NOMO-1 treated with dmso at 0.1 percent for 144 hours (cell line): Measurements from ENCODE around the gene RUNX2.
"Not testable (repeated sequence)": the region's sequence is repeated elsewhere in the genome, so short reads cannot be mapped to it uniquely, and the experiment has no call there.

Experiments
- DNase-seq: peaks from one replicate; lab custom pipeline; 2025; ENCODE audit not compliant: unreplicated experiment; lab: John Stamatoyannopoulos, UW

Gene RUNX2

GRCh38 chr6:45663251-45664221 lies 335.4 kb downstream of the RUNX2 start:
- DNase-seq: no peak

GRCh38 chr6:45664707-45665106 lies 336.6 kb downstream of the RUNX2 start:
- no peak for DNase-seq

DNA sequence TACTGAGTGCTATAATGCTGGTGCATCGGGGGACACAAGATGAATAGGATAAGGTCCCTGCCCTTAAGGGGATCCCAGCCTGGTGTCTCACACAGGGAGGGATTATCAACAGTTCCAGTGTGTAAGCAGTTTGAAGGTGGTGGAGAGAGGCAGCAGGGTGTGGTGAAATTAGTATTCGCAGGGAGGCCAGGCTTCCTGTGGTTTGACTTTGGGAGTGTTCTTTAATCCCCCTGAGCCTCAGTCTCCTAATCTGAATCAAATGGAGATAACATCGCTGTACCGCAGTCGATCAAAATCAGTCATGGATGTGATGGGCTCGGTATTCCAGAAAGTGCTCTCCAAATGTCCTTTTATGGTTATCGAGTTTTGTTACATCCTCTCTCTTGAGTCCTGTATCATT lies 337.7 kb downstream of the RUNX2 start:
- no peak for DNase-seq

DNA sequence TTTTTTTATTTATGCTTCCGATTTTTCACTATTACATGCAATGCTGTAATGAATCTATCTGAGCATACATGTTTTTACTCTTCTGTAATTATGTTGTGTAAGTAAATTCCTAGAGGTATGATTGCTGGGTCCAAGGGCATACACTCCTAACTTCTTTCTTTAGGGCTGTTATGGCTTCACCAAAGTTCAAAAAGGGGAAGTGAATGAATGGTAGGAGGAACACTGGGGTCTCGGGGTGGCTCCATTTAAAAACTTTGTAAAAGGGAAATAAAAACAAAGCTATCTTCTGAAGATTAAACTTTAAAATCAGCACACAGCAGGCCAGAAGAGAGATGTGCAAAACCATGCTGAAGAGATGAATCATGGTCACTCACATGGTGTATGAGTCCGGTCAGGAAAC lies 338.7 kb downstream of the RUNX2 start:
- peak; percentile 50 for DNase-seq

GRCh38 chr6:45667300-45667699 lies 339.2 kb downstream of the RUNX2 start:
- no peak for DNase-seq

DNA sequence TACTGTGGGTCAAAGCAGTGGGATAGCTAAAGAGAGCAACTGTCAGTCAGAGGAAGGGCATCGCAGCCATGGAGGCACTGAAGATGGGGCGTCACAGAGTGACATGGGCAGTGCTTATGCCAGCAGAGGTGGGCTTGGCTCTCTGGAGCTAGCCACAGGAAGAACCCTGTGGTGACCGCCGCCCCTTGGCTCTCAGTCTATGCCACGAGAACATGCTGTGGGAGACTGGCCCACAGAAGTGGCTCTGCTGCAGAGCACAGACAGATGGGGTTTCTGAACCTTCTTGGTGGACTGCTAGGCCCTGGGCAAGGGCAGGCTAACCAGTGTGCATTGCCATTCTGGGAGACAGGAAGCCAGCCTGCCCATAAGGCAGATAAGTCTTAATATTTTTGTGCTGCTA lies 339.6 kb downstream of the RUNX2 start:
- no peak for DNase-seq

GRCh38 chr6:45668705-45669104 lies 340.6 kb downstream of the RUNX2 start:
- no peak for DNase-seq

DNA sequence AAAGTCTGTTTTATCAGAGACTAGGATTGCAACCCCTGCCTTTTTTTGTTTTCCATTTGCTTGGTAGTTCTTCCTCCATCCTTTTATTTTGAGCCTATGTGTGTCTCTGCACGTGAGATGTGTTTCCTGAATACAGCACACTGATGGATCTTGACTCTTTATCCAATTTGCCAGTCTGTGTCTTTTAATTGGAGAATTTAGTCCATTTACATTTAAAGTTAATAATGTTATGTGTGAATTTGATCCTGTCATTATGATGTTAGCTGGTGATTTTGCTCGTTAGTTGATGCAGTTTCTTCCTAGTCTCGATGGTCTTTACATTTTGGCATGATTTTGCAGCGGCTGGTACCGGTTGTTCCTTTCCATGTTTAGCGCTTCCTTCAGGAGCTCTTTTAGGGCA lies 345.0 kb downstream of the RUNX2 start:
- DNase-seq: not testable (repeated sequence)

- DNase-seq: not testable (repeated sequence)
Observed at GRCh38 chr6:45675166-45675565, 347.0 kb downstream of the RUNX2 start.

- no peak for DNase-seq
Observed at GRCh38 chr6:45675634-45676033, 347.5 kb downstream of the RUNX2 start.

GRCh38 chr6:45676380-45676779 lies 348.2 kb downstream of the RUNX2 start:
- DNase-seq: no peak

DNA sequence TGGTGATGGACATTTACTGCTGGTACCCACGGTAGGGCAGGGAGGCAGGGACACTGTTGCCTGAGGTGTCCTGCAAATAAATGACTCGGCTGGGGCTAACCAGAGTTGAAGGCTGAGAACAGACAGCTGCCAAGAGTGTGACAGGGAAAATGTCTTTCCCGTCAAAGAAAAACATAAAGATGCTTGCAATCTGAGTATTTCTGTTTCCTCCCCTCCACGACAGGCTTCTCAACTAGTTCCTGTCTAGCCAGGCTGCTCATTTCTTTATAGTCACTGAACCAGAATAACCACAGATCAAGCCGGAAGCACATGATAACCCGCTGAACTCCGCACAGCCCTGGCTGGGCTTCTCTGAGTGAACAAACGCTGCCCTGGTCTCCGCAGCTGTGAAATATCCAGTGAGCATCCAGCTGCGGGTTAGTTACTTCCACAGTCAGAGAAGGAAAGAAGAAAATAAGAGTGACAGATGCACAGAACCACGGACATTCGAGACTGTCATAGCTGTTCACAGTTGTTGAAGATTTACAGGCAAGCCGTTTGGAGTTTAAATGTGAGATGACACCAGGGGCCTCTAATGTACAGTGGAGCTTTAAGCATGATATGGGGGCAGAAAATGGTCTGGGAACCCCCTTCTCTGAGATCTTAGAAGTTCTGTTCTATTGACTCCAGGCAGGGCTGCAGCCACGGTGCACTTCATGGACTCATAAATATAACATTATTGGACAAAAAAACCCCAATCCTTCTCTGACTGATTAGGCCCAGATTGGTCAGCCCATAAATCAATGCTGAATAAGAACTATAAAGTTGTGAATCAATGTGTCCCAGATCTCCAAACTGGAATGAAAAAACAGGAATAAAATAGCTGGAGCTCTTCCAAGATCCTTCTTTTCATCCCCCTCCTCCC lies 349.5 kb downstream of the RUNX2 start:
- peak; percentile 42 for DNase-seq

GRCh38 chr6:45678285-45678607 lies 350.1 kb downstream of the RUNX2 start:
- DNase-seq: no peak

DNA sequence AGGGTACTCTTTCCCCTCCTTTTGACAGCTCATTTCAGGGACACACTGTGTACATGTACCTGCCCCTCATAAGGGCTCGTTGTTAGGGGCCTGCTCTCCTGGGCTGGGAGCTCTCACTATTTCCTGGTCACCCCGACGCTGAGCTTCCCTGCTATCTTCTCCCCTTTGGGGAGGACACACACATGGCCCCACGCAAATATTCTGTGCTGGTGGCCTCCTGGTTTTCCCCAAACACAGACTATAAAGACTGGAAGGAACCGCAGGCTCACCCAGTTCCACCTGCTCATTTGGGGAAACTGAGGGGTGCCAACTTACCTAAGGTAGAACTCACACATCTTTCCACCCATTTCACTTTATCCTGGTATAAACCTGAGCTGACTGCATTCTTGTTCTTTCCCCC lies 351.0 kb downstream of the RUNX2 start:
- DNase-seq: no peak

DNA sequence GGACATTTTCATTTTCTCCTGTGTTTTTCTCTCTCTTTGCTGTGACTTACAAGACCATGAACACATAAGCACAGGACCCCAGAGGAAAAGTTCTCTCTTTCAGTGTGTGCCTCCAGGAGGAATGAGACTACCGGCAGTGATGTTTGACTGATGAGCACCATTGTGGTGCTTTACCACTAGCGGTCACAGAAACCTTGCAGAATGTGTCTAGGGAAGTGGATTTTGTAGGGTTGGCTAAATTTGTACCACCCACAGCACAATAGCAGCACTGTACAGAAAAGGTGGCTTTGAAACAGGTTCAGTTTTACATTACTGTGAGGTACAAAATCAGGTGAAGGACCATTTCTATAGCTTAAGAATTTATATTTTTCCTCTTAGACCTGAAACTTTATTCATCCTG lies 351.5 kb downstream of the RUNX2 start:
- no peak for DNase-seq

- peak; percentile 93 for DNase-seq
Observed at GRCh38 chr6:45681860-45682511, 353.9 kb downstream of the RUNX2 start.

DNA sequence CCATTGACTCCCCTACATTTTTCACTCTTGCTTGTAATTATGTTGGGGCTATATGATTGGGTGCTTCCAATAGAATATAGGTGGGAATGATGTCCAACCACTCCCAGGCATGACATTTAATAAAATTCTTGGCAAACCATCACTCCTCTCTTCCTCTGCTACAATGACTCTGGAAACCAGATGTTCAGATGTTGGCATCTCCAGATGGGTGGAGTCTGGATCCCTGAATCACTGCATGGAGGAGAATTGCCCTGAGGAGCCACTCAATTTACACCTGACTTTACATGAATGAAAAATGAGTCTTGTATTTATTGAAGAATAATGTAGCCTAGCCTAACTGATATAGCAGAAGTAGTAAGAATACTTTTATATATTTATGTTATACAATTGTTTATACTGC lies 356.3 kb downstream of the RUNX2 start:
- DNase-seq: no peak

- no peak for DNase-seq
Observed at GRCh38 chr6:45685076-45685475, 356.9 kb downstream of the RUNX2 start.

GRCh38 chr6:45686841-45687569 lies 358.9 kb downstream of the RUNX2 start:
- no peak for DNase-seq

DNA sequence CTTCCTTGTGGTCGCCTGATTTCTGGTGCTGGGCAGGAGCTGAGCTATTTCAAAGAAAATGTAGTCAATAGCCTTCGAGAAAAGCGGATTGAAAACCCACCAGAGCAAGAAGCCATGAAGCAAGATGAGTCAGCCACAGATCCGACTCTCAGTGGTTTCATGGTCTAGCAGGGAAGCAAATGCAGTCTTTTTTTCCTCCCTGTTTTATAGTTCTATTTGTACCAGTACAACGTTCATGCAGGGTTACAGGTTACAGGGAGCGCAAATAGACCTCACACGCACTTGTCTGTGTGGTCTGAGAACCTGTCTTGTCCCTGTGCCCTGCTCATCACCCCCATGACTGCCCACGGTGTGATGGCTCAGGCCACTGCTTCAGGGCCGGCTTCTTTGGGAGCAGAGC lies 359.4 kb downstream of the RUNX2 start:
- DNase-seq: no peak

DNA sequence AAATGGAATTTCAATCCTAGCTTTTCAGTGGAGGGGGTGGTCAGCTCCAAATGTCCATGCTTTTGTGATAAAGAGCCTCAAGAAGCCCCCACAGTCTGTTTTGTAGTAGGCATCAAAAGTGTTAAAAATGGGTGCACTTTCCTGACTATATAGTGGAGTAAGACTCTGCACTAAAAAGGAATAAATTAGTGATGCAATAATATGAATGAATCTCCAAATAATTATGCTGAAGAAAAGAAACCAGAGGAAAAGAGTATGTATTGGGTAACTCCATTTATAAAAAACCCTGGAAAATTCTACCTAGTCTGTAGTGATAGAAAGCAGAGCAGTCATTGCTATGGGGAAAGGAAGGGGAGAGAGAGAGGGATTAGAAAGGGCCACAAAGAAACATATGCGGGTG lies 360.1 kb downstream of the RUNX2 start:
- no peak for DNase-seq
